Hepatocyte (in vitro differentiated cells): ENCODE results near the gene IL10RA. TPM values are rescaled to one million over a fixed set of nuclear protein-coding genes. Genes with fewer than 3 reads are reported as not detected.

ENCODE experiments used
- DNase-seq: peaks from one replicate; pipeline ENCODE4 v3.0.0-alpha.2; 2016; ENCODE audit warnings: low spot score
- H2AFZ ChIP-seq: fragments of 200-600 bp; sonication (generic); 2 replicates; pipeline ENCODE4 v1.6.0; 2016; ENCODE audit warnings: antibody characterized with exemption, mild to moderate bottlenecking
- H3K27ac ChIP-seq: fragments of 200-600 bp; sonication (generic); 2 replicates; pipeline ENCODE4 v1.5.1; 2016; ENCODE audit warnings: mild to moderate bottlenecking
- H3K27me3 ChIP-seq: fragments of 200-600 bp; sonication (generic); 2 replicates; pipeline ENCODE4 v1.6.1; 2016
- H3K36me3 ChIP-seq: fragments of 200-600 bp; sonication (generic); replicated peaks from 2 replicates; pipeline ENCODE4 v1.5.1; 2016; ENCODE audit warnings: low read depth; ENCODE audit not compliant: insufficient read depth
- H3K4me1 ChIP-seq: fragments of 200-600 bp; sonication (generic); 2 replicates; pipeline ENCODE4 v1.5.1; 2016; ENCODE audit warnings: mild to moderate bottlenecking, moderate library complexity; ENCODE audit not compliant: insufficient read depth
- H3K4me2 ChIP-seq: fragments of 200-600 bp; sonication (generic); 2 replicates; pipeline ENCODE4 v1.6.0; 2016
- H3K4me3 ChIP-seq: fragments of 200-600 bp; sonication (generic); 2 replicates; pipeline ENCODE4 v1.5.1; 2016; ENCODE audit warnings: mild to moderate bottlenecking
- H3K79me2 ChIP-seq: fragments of 200-600 bp; sonication (generic); 2 replicates; pipeline ENCODE4 v1.6.0; 2017; ENCODE audit warnings: mild to moderate bottlenecking
- H3K9me2 ChIP-seq: fragments of 200-600 bp; sonication (generic); replicated peaks from 2 replicates; pipeline ENCODE4 v1.6.0; 2017; ENCODE audit warnings: mild to moderate bottlenecking; ENCODE audit not compliant: insufficient read depth
- H3K9me3 ChIP-seq: fragments of 200-600 bp; sonication (generic); 2 replicates; pipeline ENCODE4 v1.5.1; 2016; ENCODE audit warnings: low read depth, mild to moderate bottlenecking
- H4K20me1 ChIP-seq: fragments of 200-600 bp; sonication (generic); 2 replicates; pipeline ENCODE4 v1.6.0; 2016; ENCODE audit warnings: mild to moderate bottlenecking; ENCODE audit not compliant: insufficient read depth, poor library complexity, severe bottlenecking
- CTCF ChIP-seq: fragments of 200-600 bp; sonication (generic); IDR thresholded peaks from 2 replicates; pipeline ENCODE4 v1.5.1; 2016; ENCODE audit warnings: antibody characterized with exemption, mild to moderate bottlenecking; ENCODE audit not compliant: poor library complexity
- EZH2 ChIP-seq: fragments of 200-600 bp; sonication (generic); IDR thresholded peaks from 2 replicates; pipeline ENCODE4 v1.6.1; 2016; ENCODE audit warnings: antibody characterized with exemption, mild to moderate bottlenecking, borderline replicate concordance
- EZH2phosphoT487 ChIP-seq: fragments of 200-600 bp; sonication (generic); IDR thresholded peaks from one replicate; pipeline ENCODE4 v1.6.1; 2018; ENCODE audit warnings: antibody characterized with exemption, mild to moderate bottlenecking, low read depth, moderate library complexity; ENCODE audit not compliant: unreplicated experiment, severe bottlenecking
- WGBS: methylation state at CpG from one replicate; pipeline ENCODE4 v1.1.6; 2016; ENCODE audit warnings: low lambda C conversion rate; ENCODE audit errors: missing lambda C conversion rate; 5-methylcytosine and 5-hydroxymethylcytosine counted together
- polyA plus RNA-seq: library from polyadenylated mRNA; unstranded; fragments of >200 nt; fragmentation: Nextera tagmentation; extraction: Ambion mirVana; gene quantifications from 2 replicates; pipeline ENCODE4 v1.2.1, GENCODE V29; 2016
- total RNA-seq: library from RNA; depleted of rRNA; stranded (reverse); fragments of >200 nt; gene quantifications from 2 replicates; pipeline ENCODE4 v1.2.3, GENCODE V29; 2014

The IL10RA gene
- total and polyA plus RNA-seq, 2 experiments from 2014 or later: 1.5 to 2.3 TPM

GRCh38 chr11:117998664-117999353, 12.6 kb downstream of the IL10RA start:
- Histone ChIP-seq H3K9me2 (no peaks in the 10 kb centered on the region), H2AFZ (no peak overlapping the region), H3K36me3 (no peaks in the 10 kb centered on the region), H3K4me3 (no peak overlapping the region), H4K20me1 (no peaks in the 10 kb centered on the region), H3K27ac (no peak overlapping the region), H3K9me3 (no peaks in the 10 kb centered on the region), H3K4me2 (no peak overlapping the region), H3K79me2 (no peaks in the 10 kb centered on the region), H3K4me1 (peaks cover 6% of the 10 kb centered on the region), H3K27me3 (no peaks in the 10 kb centered on the region)
- no peak for DNase-seq
- TF ChIP-seq EZH2phosphoT487 (no peak), CTCF (no peak), EZH2 (no peak)
- WGBS: 90% methylated on average over 10 of the region's 10 CpGs

GRCh38 chr11:117999354-117999993, 13.3 kb downstream of the IL10RA start:
- no peak overlapping the region for H3K27ac ChIP-seq
- H2AFZ ChIP-seq: no peak overlapping the region
- H3K9me2 ChIP-seq: no peaks in the 10 kb centered on the region
- H3K79me2 ChIP-seq: no peaks in the 10 kb centered on the region
- no peak overlapping the region for H3K4me3 ChIP-seq
- no peaks in the 10 kb centered on the region for H3K36me3 ChIP-seq
- no peaks in the 10 kb centered on the region for H3K9me3 ChIP-seq
- WGBS: 71% methylated on average over 3 of the region's 3 CpGs
- no peak overlapping the region for H3K4me2 ChIP-seq
- H3K27me3 ChIP-seq: no peaks in the 10 kb centered on the region
- no peak for TF ChIP-seq CTCF
- TF ChIP-seq EZH2: no peak
- TF ChIP-seq EZH2phosphoT487: no peak
- no peaks in the 10 kb centered on the region for H4K20me1 ChIP-seq
- DNase-seq: no peak
- peaks cover 6% of the 10 kb centered on the region for H3K4me1 ChIP-seq

- Histone ChIP-seq H3K4me3 (no peak overlapping the region), H3K79me2 (no peaks in the 10 kb centered on the region), H3K36me3 (no peaks in the 10 kb centered on the region), H4K20me1 (no peaks in the 10 kb centered on the region), H3K4me2 (no peak overlapping the region), H3K9me2 (no peaks in the 10 kb centered on the region), H3K4me1 (peaks cover 6% of the 10 kb centered on the region), H3K9me3 (no peaks in the 10 kb centered on the region), H3K27ac (no peak overlapping the region), H2AFZ (no peak overlapping the region), H3K27me3 (no peaks in the 10 kb centered on the region)
- no peak for TF ChIP-seq CTCF
- no peak for TF ChIP-seq EZH2phosphoT487
- TF ChIP-seq EZH2: no peak
- WGBS: 95% methylated on average over 4 of the region's 4 CpGs
- no peak for DNase-seq
These were observed 14.1 kb downstream of the IL10RA start for GRCh38 chr11:118000067-118000849.
